ENCODE measurements around the gene IL6R.
"Not testable (repeated sequence)": the region's sequence is repeated elsewhere in the genome, so short reads cannot be mapped to it uniquely, and the experiment has no call there.

IL6R gene

GRCh38 chr1:154407198-154408091 is 2.3 kb downstream of the IL6R start:
- DNase-seq: no peak

GRCh38 chr1:154408174-154408777 is 3.1 kb downstream of the IL6R start:
- no peak for DNase-seq

GRCh38 chr1:154410185-154410827 is 5.2 kb downstream of the IL6R start:
- no peak for DNase-seq

- no peak for DNase-seq
Observed at GRCh38 chr1:154411525-154411924, 6.4 kb downstream of the IL6R start.

GRCh38 chr1:154413177-154413783 is 8.1 kb downstream of the IL6R start:
- DNase-seq: no peak

GRCh38 chr1:154414606-154415005 is 9.5 kb downstream of the IL6R start:
- DNase-seq: no peak

GRCh38 chr1:154416471-154417337 is 11.6 kb downstream of the IL6R start:
- no peak for DNase-seq

GRCh38 chr1:154417338-154417608 is 12.1 kb downstream of the IL6R start:
- DNase-seq: no peak

GRCh38 chr1:154418062-154418921 is 13.1 kb downstream of the IL6R start:
- no peak for DNase-seq

GRCh38 chr1:154418923-154419619 is 13.9 kb downstream of the IL6R start:
- DNase-seq: no peak

- peak; percentile 43 for DNase-seq
Observed at GRCh38 chr1:154419620-154420571, 14.8 kb downstream of the IL6R start.

GRCh38 chr1:154420961-154421924 is 16.1 kb downstream of the IL6R start:
- DNase-seq: no peak

- DNase-seq: not testable (repeated sequence)
Observed at GRCh38 chr1:154422049-154422448, 16.9 kb downstream of the IL6R start.

GRCh38 chr1:154422521-154422920 is 17.4 kb downstream of the IL6R start:
- no peak for DNase-seq

GRCh38 chr1:154423304-154423987 is 18.3 kb downstream of the IL6R start:
- no peak for DNase-seq

- DNase-seq: no peak
Observed at GRCh38 chr1:154423988-154424326, 18.8 kb downstream of the IL6R start.

GRCh38 chr1:154425172-154425571 is 20.0 kb downstream of the IL6R start:
- no peak for DNase-seq

Data from activated gamma-delta T cell treated with Interleukin-2 at 50 U/mL for 16 hours (primary cell).